RWPE2 (cell line): ENCODE data around the gene NKAIN2.

ENCODE experiments used
- ATAC-seq: fragments of 200-7000 bp; cut with Tn5 transposase; 3 replicates; pipeline ENCODE4 v1.9.1; 2021; ENCODE audit warnings: low read depth
- DNase-seq: peaks from one replicate; pipeline ENCODE4 v3.0.0-alpha.2; 2020; ENCODE audit warnings: low spot score
- H3K27ac ChIP-seq: fragments of 450-650 bp; 2 replicates; pipeline ENCODE4 v1.5.1; 2017; ENCODE audit warnings: mild to moderate bottlenecking; ENCODE audit not compliant: poor library complexity, severe bottlenecking
- H3K27me3 ChIP-seq: fragments of 250-450 bp; sonication (Bioruptor Pico); 2 replicates; pipeline ENCODE4 v1.5.1; 2021; ENCODE audit warnings: mild to moderate bottlenecking, moderate library complexity; ENCODE audit not compliant: insufficient read depth, poor library complexity, severe bottlenecking
- H3K36me3 ChIP-seq: fragments of 250-450 bp; sonication (Bioruptor Pico); 2 replicates; pipeline ENCODE4 v1.5.1; 2020; ENCODE audit warnings: low read depth, mild to moderate bottlenecking, moderate library complexity
- H3K4me1 ChIP-seq: fragments of 250-450 bp; sonication (Bioruptor Pico); 2 replicates; pipeline ENCODE4 v1.5.1; 2021; ENCODE audit warnings: mild to moderate bottlenecking, moderate library complexity; ENCODE audit not compliant: insufficient read depth, poor library complexity, severe bottlenecking
- H3K4me3 ChIP-seq: fragments of 250-450 bp; sonication (Bioruptor Pico); 2 replicates; pipeline ENCODE4 v1.5.1; 2021; ENCODE audit warnings: mild to moderate bottlenecking, moderate library complexity; ENCODE audit not compliant: severe bottlenecking
- H3K9me3 ChIP-seq: fragments of 250-450 bp; sonication (Bioruptor Pico); 2 replicates; pipeline ENCODE4 v1.5.1; 2021; ENCODE audit warnings: mild to moderate bottlenecking, moderate library complexity; ENCODE audit not compliant: severe bottlenecking
- TF ChIP-seq, protein P1 (sequence below): fragments of 450-650 bp; IDR thresholded peaks from one replicate; pipeline ENCODE4 v1.5.1; 2017; ENCODE audit warnings: mild to moderate bottlenecking, moderate library complexity; ENCODE audit not compliant: poor library complexity, severe bottlenecking

The NKAIN2 gene

GRCh38 chr6:124679387-124679786 is 875.7 kb downstream of the NKAIN2 start:
- Histone ChIP-seq H3K4me3 (no peak overlapping the region), H3K9me3 (peaks cover 5% of the 10 kb centered on the region), H3K27ac (no peak overlapping the region), H3K4me1 (peaks cover 13% of the 10 kb centered on the region), H3K36me3 (no peaks in the 10 kb centered on the region), H3K27me3 (no peaks in the 10 kb centered on the region)
- ATAC-seq, result peak; percentile 49; the same call in 2 of the 3 replicates
- no peak for DNase-seq
- TF ChIP-seq, protein P1, sequence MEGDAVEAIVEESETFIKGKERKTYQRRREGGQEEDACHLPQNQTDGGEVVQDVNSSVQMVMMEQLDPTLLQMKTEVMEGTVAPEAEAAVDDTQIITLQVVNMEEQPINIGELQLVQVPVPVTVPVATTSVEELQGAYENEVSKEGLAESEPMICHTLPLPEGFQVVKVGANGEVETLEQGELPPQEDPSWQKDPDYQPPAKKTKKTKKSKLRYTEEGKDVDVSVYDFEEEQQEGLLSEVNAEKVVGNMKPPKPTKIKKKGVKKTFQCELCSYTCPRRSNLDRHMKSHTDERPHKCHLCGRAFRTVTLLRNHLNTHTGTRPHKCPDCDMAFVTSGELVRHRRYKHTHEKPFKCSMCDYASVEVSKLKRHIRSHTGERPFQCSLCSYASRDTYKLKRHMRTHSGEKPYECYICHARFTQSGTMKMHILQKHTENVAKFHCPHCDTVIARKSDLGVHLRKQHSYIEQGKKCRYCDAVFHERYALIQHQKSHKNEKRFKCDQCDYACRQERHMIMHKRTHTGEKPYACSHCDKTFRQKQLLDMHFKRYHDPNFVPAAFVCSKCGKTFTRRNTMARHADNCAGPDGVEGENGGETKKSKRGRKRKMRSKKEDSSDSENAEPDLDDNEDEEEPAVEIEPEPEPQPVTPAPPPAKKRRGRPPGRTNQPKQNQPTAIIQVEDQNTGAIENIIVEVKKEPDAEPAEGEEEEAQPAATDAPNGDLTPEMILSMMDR, result no peak

DNA sequence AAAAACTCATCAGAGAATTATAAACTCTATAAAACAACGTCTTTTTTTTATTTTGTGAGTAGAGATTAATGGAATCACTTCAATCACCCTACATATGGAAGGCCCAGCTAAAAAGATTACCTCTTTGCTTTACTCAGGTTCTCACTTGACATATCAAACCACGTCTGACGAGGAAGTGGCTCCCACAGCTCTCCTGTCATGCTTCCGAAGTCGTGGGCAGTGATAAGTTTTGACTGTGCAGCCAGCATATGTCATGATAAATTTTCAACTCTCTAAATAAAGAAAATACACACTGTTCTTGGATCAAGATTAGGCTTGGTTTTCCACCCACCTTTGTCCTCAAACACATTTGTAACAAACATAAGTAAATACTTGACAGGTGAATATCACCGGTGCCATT is 879.1 kb downstream of the NKAIN2 start:
- ATAC-seq, result no peak
- Histone ChIP-seq H3K4me1 (peaks cover 4% of the 10 kb centered on the region), H3K9me3 (peaks cover 1% of the 10 kb centered on the region), H3K36me3 (no peaks in the 10 kb centered on the region), H3K27ac (no peak overlapping the region), H3K4me3 (no peak overlapping the region), H3K27me3 (no peaks in the 10 kb centered on the region)
- DNase-seq, result no peak
- TF ChIP-seq, protein P1, result no peak

DNA sequence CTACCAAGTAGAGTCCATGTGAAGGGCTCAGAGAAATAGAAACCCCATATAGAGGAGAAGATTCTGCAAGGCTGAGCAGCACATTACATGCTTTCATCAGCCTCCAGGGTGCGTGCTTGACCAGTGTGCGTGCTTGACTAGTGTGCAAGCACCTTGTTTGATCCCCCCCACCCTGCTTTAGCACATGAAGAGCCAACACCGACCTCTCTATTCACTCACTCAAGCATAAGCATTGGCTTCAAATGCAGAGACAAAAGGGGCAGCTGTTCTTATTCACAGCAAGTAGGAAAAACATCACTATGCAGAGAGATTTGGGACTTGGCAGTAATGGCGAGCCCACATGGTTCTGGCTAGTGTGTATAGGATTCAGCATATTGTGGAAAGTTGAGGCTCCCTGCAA is 879.8 kb downstream of the NKAIN2 start:
- no peaks in the 10 kb centered on the region for H3K27me3 ChIP-seq
- H3K27ac ChIP-seq, result no peak overlapping the region
- TF ChIP-seq, protein P1, result no peak
- ATAC-seq, result no peak
- H3K36me3 ChIP-seq, result no peaks in the 10 kb centered on the region
- no peaks in the 10 kb centered on the region for H3K9me3 ChIP-seq
- DNase-seq, result no peak
- H3K4me3 ChIP-seq, result no peak overlapping the region
- H3K4me1 ChIP-seq, result peaks cover 4% of the 10 kb centered on the region

DNA sequence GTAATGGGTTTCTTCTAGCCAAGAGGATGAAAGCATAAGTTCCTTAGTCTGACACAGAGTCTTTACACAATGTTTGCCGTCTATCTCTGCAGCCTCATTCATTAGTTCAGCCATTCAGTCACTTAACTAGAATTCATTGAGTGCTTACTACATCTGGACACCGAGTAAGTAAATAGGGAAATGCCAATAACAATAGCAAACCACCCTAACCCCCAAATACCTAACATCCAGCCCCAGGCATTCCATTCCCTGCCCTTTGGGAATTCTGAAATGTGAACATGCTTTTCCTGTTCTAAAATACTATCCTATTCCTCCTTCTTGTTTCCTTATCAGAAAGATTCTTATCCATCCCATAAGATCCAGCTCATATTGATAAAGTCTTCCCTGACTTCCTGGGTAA is 881.0 kb downstream of the NKAIN2 start:
- DNase-seq, result no peak
- ATAC-seq, result no peak
- no peaks in the 10 kb centered on the region for H3K36me3 ChIP-seq
- H3K27ac ChIP-seq, result no peak overlapping the region
- H3K9me3 ChIP-seq, result no peaks in the 10 kb centered on the region
- H3K4me3 ChIP-seq, result no peak overlapping the region
- no peaks in the 10 kb centered on the region for H3K27me3 ChIP-seq
- H3K4me1 ChIP-seq, result peaks cover 2% of the 10 kb centered on the region
- TF ChIP-seq, protein P1, result no peak

DNA sequence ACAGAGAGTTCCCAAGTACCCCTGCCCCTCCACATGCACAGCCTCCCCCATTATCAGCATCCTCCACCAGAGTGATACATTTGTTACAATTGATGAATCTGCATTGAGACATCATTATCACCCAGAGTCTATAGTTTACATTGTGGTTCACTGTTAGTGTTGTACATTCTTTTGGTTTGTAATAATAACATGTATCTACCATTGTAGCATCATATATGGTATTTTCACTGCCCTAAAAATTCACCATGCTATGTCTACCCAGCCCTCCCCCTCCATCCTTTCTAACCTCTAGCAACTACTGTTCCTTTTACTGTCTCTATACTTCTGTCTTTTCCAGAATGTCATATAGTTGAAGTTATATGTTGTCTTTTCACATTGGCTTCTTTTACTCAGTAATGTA is 884.7 kb downstream of the NKAIN2 start:
- no peak for ATAC-seq
- no peaks in the 10 kb centered on the region for H3K27me3 ChIP-seq
- DNase-seq, result no peak
- no peaks in the 10 kb centered on the region for H3K4me1 ChIP-seq
- no peak overlapping the region for H3K27ac ChIP-seq
- no peaks in the 10 kb centered on the region for H3K9me3 ChIP-seq
- H3K4me3 ChIP-seq, result no peak overlapping the region
- H3K36me3 ChIP-seq, result no peaks in the 10 kb centered on the region
- TF ChIP-seq, protein P1, result no peak
